Tibial artery (tissue), 4 donors: ENCODE measurements around the gene ASAP2.

ENCODE experiments used
- DNase-seq, 2 donors: peaks; one replicate each; pipeline ENCODE4 v3.0.0-alpha.2; 2019
- H3K27ac ChIP-seq, 2 donors: fragments of 200-600 bp; sonication (generic) in 1 of 2; 1 replicate in 1 of 2; 2 replicates in 1 of 2; pipeline ENCODE4 v1.5.1; 2018 to 2019; ENCODE audit warnings: mild to moderate bottlenecking in 1 of 2
- H3K27me3 ChIP-seq, 2 donors: fragments of 200-600 bp; sonication (generic) in 1 of 2; one replicate each; pipeline versions ENCODE4 v1.5.1 to v1.6.0; 2016 to 2019
- H3K36me3 ChIP-seq, 3 donors: fragments of 200-600 bp; sonication (generic) in 2 of 3; one replicate each; pipeline ENCODE4 v1.5.1; 2016 to 2019; ENCODE audit warnings: mild to moderate bottlenecking in 2 of 3
- H3K4me1 ChIP-seq, 4 donors: fragments of 200-600 bp; sonication (generic) in 2 of 4; 1 replicate in 3 of 4; 2 replicates in 1 of 4; pipeline ENCODE4 v1.5.1; 2016 to 2019
- H3K4me3 ChIP-seq, 2 donors: fragments of 200-600 bp; sonication (generic) in 1 of 2; 1 replicate in 1 of 2; 2 replicates in 1 of 2; pipeline ENCODE4 v1.5.1; 2018 to 2019; ENCODE audit warnings: mild to moderate bottlenecking in 2 of 2
- H3K9me3 ChIP-seq, 3 donors: fragments of 200-600 bp; sonication (generic) in 1 of 3; one replicate each; pipeline ENCODE4 v1.5.1; 2016 to 2019
- intact Hi-C: fragments of 100-400 bp; cut with DNase I; formaldehyde crosslinking; loops from one replicate; pipeline ENCODE4 v1.15.0; 2023; ENCODE audit warnings: low total_unique reads
- TF ChIP-seq, protein P1 (sequence below), 2 experiments: fragments of 200-600 bp in 1 of 2; fragments of 450-650 bp in 1 of 2; IDR thresholded peaks; one replicate each; pipeline ENCODE4 v1.5.1; 2017 to 2019; ENCODE audit warnings: antibody characterized with exemption in 2 of 2, mild to moderate bottlenecking in 1 of 2, moderate library complexity in 1 of 2

ASAP2 gene

DNA sequence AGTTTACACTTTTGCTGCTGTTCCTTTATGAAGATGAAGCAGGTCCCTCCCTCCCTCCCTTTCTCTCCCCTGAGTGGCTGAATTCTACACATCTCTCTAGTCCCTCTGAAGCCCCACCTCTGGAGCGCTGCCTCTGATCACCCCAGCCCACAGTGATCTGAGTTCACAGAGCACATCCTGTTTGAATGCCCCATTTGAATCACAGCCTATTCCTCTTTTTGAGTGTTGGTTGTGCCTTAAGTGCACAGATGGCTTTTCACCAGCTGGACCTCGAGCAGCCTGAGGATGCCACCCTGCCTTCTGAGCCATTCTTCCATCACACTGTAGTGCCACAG is 129.6 kb downstream of the ASAP2 start:
- no peaks in the 10 kb centered on the region for H3K27me3 ChIP-seq
- H3K36me3 ChIP-seq, result peaks cover 0 to 14% (median 11%) of the 10 kb centered on the region in 3 donors
- H3K9me3 ChIP-seq, result no peaks in the 10 kb centered on the region
- H3K4me3 ChIP-seq, result no peak overlapping the region
- intact Hi-C loops, result no loop called here
- H3K27ac ChIP-seq, result no peak overlapping the region
- DNase-seq, result no peak
- TF ChIP-seq, protein P1, sequence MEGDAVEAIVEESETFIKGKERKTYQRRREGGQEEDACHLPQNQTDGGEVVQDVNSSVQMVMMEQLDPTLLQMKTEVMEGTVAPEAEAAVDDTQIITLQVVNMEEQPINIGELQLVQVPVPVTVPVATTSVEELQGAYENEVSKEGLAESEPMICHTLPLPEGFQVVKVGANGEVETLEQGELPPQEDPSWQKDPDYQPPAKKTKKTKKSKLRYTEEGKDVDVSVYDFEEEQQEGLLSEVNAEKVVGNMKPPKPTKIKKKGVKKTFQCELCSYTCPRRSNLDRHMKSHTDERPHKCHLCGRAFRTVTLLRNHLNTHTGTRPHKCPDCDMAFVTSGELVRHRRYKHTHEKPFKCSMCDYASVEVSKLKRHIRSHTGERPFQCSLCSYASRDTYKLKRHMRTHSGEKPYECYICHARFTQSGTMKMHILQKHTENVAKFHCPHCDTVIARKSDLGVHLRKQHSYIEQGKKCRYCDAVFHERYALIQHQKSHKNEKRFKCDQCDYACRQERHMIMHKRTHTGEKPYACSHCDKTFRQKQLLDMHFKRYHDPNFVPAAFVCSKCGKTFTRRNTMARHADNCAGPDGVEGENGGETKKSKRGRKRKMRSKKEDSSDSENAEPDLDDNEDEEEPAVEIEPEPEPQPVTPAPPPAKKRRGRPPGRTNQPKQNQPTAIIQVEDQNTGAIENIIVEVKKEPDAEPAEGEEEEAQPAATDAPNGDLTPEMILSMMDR (IDR thresholded peaks at IDR 0.05), result no peak
- H3K4me1 ChIP-seq, result peaks cover 0 to 30% (median 5%) of the 10 kb centered on the region in 4 donors

DNA sequence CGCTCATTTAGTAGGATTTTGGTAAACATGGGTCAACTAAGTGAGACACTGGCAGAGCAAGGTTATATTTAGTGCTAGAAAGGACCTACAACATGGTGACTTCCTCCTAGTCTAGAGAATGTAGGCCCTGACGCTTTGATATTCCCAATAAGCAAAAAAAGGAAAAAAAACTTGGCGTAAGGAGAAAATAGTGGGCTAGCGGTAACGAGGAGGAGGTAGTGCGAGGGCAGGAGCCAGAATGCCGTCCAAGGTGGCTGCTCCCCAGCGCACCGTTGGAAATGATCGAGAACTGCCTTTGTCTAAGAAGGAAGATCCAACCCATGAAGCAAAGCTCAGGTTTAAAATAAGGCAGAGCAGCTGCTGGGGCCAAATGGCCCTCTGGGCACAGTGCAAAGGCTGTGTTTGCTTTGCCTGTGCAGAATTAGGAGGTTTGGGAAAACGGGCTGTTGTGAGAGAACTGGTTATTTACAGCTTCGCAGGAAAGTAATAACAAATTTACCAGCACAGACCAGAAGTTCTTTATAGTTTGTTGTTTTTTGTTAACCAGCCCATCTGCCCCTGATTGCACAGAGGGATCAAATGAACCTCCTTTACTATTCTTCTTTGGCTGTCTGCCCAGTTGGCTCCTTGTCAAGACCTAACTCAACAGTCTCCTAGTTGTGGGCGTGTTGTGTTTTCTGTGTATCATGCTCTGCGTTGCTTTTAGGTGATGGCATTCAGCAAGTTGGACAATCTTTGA is 130.1 kb downstream of the ASAP2 start:
- no peaks in the 10 kb centered on the region for H3K27me3 ChIP-seq
- intact Hi-C loops, result no loop called here
- H3K27ac ChIP-seq, result no peak overlapping the region
- peaks cover 0 to 17% (median 14%) of the 10 kb centered on the region in 3 donors for H3K36me3 ChIP-seq
- no peaks in the 10 kb centered on the region for H3K9me3 ChIP-seq
- peaks cover 0 to 25% (median 4%) of the 10 kb centered on the region in 4 donors for H3K4me1 ChIP-seq
- TF ChIP-seq, protein P1 (IDR thresholded peaks at IDR 0.05), result no peak
- no peak overlapping the region for H3K4me3 ChIP-seq
- no peak for DNase-seq

DNA sequence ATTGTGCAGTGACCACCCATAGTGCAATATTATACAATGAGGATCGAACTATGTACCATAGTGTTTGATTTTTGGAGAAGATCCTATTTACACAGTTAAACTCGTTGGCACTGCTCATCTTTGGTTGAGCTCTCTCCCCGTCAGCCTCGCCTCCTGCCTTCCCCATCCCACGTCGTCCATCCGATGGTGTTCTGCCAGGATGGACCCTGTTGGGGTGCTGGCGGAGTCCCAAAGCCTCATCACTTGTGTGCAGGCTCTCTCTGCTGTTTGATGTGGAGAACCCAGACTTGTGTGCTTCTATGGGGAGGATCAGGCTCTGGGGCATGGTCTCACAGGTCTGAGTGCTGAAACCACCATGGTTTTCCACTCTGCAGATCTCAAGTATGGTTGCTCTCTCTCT is 131.3 kb downstream of the ASAP2 start:
- peaks cover 0 to 29% (median 25%) of the 10 kb centered on the region in 3 donors for H3K36me3 ChIP-seq
- H3K9me3 ChIP-seq, result no peaks in the 10 kb centered on the region
- TF ChIP-seq, protein P1 (IDR thresholded peaks at IDR 0.05), result no peak
- no peak overlapping the region for H3K4me3 ChIP-seq
- H3K27ac ChIP-seq, result no peak overlapping the region
- H3K4me1 ChIP-seq, result peaks cover 0 to 23% (median 4%) of the 10 kb centered on the region in 4 donors
- no peak for DNase-seq
- no peaks in the 10 kb centered on the region for H3K27me3 ChIP-seq
- intact Hi-C loops, result no loop called here

DNA sequence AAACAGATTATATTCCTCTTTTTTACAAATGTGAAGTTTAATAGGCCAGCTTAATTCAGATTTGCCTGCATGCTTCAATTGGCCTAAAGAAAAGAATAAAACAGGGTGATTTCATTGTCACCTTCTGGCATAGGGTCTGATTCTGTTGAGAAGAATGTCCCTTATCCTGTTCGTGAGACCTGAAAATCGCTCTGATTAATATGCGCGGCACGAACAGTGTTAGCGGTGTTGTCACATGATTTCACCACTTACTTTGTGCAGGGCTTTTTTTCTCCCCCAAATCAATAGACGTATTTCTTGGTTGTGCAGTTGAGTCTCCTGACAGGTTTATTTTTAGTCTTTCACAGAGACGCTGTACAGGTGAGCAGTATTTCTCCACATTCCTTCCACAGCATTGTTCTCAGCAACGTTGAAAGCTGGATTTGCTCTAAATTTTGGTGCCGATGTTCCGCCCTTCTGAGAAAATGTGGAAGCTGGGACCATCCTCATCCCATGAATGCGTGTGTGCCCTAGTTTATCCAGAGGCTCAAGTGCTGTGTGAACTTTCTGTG is 134.8 kb downstream of the ASAP2 start:
- Histone ChIP-seq H3K27ac (no peak overlapping the region), H3K4me1 (peaks cover 0 to 10% (median 4%) of the 10 kb centered on the region in 4 donors), H3K36me3 (peaks cover 7 to 42% (median 41%) of the 10 kb centered on the region in 3 donors), H3K27me3 (no peaks in the 10 kb centered on the region), H3K4me3 (no peak overlapping the region), H3K9me3 (no peaks in the 10 kb centered on the region)
- TF ChIP-seq, protein P1 (IDR thresholded peaks at IDR 0.05), result no peak
- no peak for DNase-seq
- intact Hi-C loops, result no loop called here

DNA sequence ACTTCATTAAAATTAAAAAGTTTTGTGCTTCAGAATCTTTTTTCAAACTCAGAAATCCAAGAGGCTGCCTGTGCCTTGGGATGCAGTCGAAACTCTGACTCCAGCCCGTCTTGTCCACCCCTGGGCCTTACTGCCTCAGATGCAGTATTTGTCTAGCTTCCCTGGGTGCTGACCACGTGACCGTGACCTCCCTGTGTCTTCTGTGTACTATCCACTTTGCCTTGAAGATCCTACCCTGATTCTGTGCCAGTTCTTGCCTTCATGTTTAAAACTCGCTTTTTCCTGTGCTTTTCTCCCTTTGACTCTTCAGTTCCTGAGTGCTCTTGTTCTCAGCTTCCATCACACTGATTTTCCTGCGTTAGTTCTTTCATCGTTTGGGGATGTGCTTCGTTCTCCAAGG is 136.0 kb downstream of the ASAP2 start:
- no peaks in the 10 kb centered on the region for H3K9me3 ChIP-seq
- no peak overlapping the region for H3K4me3 ChIP-seq
- no peak for DNase-seq
- H3K27ac ChIP-seq, result no peak overlapping the region
- H3K4me1 ChIP-seq, result peaks cover 0 to 9% (median 2%) of the 10 kb centered on the region in 4 donors
- no peaks in the 10 kb centered on the region for H3K27me3 ChIP-seq
- intact Hi-C loops, result no loop called here
- TF ChIP-seq, protein P1 (IDR thresholded peaks at IDR 0.05), result no peak
- peaks cover 7 to 42% (median 41%) of the 10 kb centered on the region in 3 donors for H3K36me3 ChIP-seq
